Erythroblast (primary cell): ENCODE data around the gene FAM20C.

Experiments
- GATA1 ChIP-seq: IDR thresholded peaks from 2 replicates; pipeline ENCODE4 v1.6.1; 2011; ENCODE audit warnings: low read depth, mild to moderate bottlenecking, control low read depth, low read length, moderate library complexity
- POLR2A ChIP-seq: IDR thresholded peaks from 2 replicates; pipeline ENCODE4 v1.6.1; 2011; ENCODE audit warnings: mild to moderate bottlenecking, low read length

GRCh38 chr7:277228-277627 is 84.9 kb downstream of the FAM20C start:
- no peak for TF ChIP-seq POLR2A
- TF ChIP-seq GATA1: no peak
